Measurements from ENCODE around the gene SLC25A46. TPM values are rescaled to one million over a fixed set of nuclear protein-coding genes. Genes with fewer than 3 reads are reported as not detected.
"Not testable (repeated sequence)": the region's sequence is repeated elsewhere in the genome, so short reads cannot be mapped to it uniquely, and the experiment has no call there.

The SLC25A46 gene
- total RNA-seq, 3 donors from 2014 or later: 55.2 to 60.4 (median 55.3) TPM

DNA sequence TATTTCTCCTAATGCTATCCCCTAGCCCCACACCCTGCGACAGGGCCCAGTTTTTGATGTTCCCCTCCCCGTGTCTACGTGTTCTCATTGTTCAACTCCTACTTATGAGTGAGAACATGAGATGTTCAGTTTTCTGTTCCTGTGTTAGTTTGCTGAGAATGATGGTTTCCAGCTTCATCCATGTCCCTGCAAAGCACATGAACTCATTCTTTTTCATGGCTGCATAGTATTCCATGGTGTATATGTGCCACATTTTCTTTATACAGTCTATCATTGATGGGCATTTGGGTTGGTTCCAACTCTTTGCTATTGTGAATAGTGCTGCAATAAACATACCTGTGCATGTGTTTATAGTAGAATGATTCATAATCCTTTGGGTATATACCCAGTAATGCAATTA is 49.2 kb downstream of the SLC25A46 start:
- H3K9me3 Mint-ChIP-seq; H3K27me3 Mint-ChIP-seq (ENCODE audit: low read depth); H3K36me3 Mint-ChIP-seq (ENCODE audit: insufficient read depth); H3K4me3 Mint-ChIP-seq; H3K4me1 Mint-ChIP-seq (ENCODE audit: low read depth); DNase-seq; ATAC-seq: not testable (repeated sequence)

- Mint-ChIP-seq H3K9me3 (no peaks in the 10 kb centered on the region), H3K4me3 (no peak overlapping the region), H3K27me3 (ENCODE audit: low read depth) (no peaks in the 10 kb centered on the region), H3K36me3 (ENCODE audit: insufficient read depth) (no peaks in the 10 kb centered on the region), H3K4me1 (ENCODE audit: low read depth) (no peaks in the 10 kb centered on the region)
- DNase-seq (no peak), ATAC-seq (no peak)
Measured at GRCh38 chr5:110790673-110791072, 51.9 kb downstream of the SLC25A46 start.

- Mint-ChIP-seq H3K36me3 (ENCODE audit: insufficient read depth) (no peaks in the 10 kb centered on the region), H3K9me3 (peaks cover 10% of the 10 kb centered on the region), H3K27me3 (ENCODE audit: low read depth) (no peaks in the 10 kb centered on the region), H3K4me3 (no peak overlapping the region), H3K4me1 (ENCODE audit: low read depth) (no peaks in the 10 kb centered on the region)
- ATAC-seq: no peak
- no peak for DNase-seq
Measured at GRCh38 chr5:110802998-110803397, 64.2 kb downstream of the SLC25A46 start.

DNA sequence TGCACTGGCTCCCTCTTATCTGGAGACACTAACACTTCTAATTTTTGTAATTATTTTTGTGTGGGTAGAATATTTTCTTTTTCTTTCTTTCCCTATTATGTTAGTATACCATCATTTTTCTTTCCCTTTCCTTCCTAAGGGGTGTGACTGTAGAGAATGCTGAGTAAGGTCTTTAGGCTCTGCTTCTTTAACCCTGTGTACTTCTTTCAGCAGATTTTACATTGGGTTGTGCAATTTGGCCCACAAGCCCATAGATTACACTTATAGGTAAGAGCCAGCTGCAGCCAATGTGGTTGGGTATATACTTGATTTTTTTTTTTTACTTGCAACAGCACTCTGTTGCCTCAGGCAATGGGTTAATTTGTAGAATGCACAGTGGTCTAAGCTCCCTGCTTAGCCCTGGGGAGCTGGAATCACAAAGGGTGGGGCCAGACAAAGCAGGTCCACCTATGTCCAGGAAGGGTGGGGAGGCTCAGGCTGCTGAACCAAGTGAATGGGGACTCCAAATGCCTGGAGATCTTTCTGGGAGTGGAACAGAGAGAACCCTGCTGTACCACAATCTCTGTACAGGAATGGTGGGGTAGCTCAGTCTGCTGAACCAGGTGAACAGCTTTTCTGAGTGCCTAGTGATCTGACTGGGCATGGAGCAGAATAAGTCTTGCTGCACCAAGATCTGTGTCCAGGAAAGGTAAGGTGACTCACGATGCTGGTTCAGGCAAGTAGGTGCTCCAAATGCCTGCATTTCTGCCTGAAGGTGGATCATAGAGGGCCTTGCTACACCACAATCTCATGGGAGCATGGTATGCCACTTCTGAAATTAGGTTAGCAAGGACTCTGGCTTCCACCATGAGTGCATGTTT is 64.9 kb downstream of the SLC25A46 start:
- Mint-ChIP-seq H3K4me1 (ENCODE audit: low read depth) (no peaks in the 10 kb centered on the region), H3K4me3 (no peak overlapping the region), H3K9me3 (peaks cover 10% of the 10 kb centered on the region), H3K36me3 (ENCODE audit: insufficient read depth) (no peaks in the 10 kb centered on the region), H3K27me3 (ENCODE audit: low read depth) (no peaks in the 10 kb centered on the region)
- DNase-seq (no peak), ATAC-seq (no peak)

DNA sequence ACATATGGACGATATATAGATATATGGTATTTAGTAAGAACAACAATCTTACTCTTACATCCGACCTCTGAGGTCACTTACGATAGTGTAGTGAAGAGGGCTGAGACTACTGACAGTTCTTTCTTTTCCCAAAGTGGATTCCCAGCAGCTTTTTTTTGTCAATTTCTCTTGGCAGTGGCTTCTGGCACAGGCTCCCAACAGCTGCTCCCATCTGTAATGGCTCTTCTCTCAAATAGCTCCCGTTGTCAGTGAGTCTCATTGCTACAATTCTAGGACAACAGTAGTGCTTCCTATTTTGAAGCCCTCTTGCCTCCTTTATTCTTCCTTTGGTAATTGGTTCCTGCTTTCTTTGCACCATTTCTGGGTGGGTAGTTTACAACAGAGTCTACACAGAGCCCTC is 68.4 kb downstream of the SLC25A46 start:
- H3K4me3 Mint-ChIP-seq: no peak overlapping the region

GRCh38 chr5:110809006-110809405 is 70.2 kb downstream of the SLC25A46 start:
- DNase-seq (no peak), ATAC-seq (no peak)
- Mint-ChIP-seq H3K27me3 (ENCODE audit: low read depth) (peaks cover 2% of the 10 kb centered on the region), H3K4me1 (ENCODE audit: low read depth) (no peaks in the 10 kb centered on the region), H3K4me3 (no peak overlapping the region), H3K9me3 (peaks cover 6% of the 10 kb centered on the region), H3K36me3 (ENCODE audit: insufficient read depth) (no peaks in the 10 kb centered on the region)

More for the DNA sequence above, 68.4 kb downstream of the SLC25A46 start:
- no peak for DNase-seq
- peaks cover 11% of the 10 kb centered on the region for H3K9me3 Mint-ChIP-seq
- no peak for ATAC-seq
- H3K4me1 Mint-ChIP-seq (ENCODE audit: low read depth): no peaks in the 10 kb centered on the region
- H3K27me3 Mint-ChIP-seq (ENCODE audit: low read depth): peaks cover 2% of the 10 kb centered on the region
- no peaks in the 10 kb centered on the region for H3K36me3 Mint-ChIP-seq (ENCODE audit: insufficient read depth)

Other genes starting within 250 kb of the SLC25A46 start
- gene TMEM232, start 12.3 kb upstream of the SLC25A46 start, total RNA-seq: under 1 TPM; 0.28 to 0.90 (median 0.29) TPM